Panc1 (cell line): ENCODE data around the gene MAMSTR. TPM values are rescaled to one million over a fixed set of nuclear protein-coding genes. Genes with fewer than 3 reads are reported as not detected.
A peak's percentile ranks its signal among the peaks of the same experiment; 100 is the strongest.
"Not testable (repeated sequence)": the region's sequence is repeated elsewhere in the genome, so short reads cannot be mapped to it uniquely, and the experiment has no call there.

Experiments used
- ATAC-seq: fragments of 200-7000 bp; cut with Tn5 transposase; 2 replicates; pipeline ENCODE4 v1.9.1; 2020; ENCODE audit warnings: mild to moderate bottlenecking, moderate library complexity
- BruUV-seq: library from RNA; stranded (reverse); fragments of 400-500 nt; replicated peaks from 2 replicates; lab custom pipeline; 2021; lab: Mats Ljungman, UMichigan
- CTCF ChIA-PET: fragments of 300-600 bp; sonication (Branson Sonifier 250); formaldehyde crosslinking; loops from one replicate; lab custom pipeline; 2022; ENCODE audit warnings: antibody characterized with exemption; lab: Charles Lee
- POLR2A ChIA-PET: fragments of 300-600 bp; sonication (Branson Sonifier 250); formaldehyde crosslinking; loops from one replicate; lab custom pipeline; 2022; ENCODE audit warnings: antibody characterized with exemption; lab: Charles Lee
- DNase-seq: peaks from one replicate; pipeline ENCODE4 v3.0.0-alpha.2; 2010; ENCODE audit warnings: low read depth, low spot score
- H3K27ac ChIP-seq: 2 replicates; pipeline ENCODE4 v1.5.1; 2011; ENCODE audit warnings: mild to moderate bottlenecking, low read length, inconsistent platforms
- H3K27me3 ChIP-seq: fragments of 200-500 bp; sonication (Bioruptor generic); 2 replicates; pipeline ENCODE4 v1.6.0; 2014; ENCODE audit warnings: low read length, inconsistent platforms; ENCODE audit not compliant: control insufficient read depth, insufficient read depth
- H3K36me3 ChIP-seq: fragments of 200-500 bp; sonication (Bioruptor generic); 2 replicates; pipeline ENCODE4 v1.5.1; 2014; ENCODE audit warnings: inconsistent platforms, mild to moderate bottlenecking, low read length, moderate library complexity; ENCODE audit not compliant: control insufficient read depth, insufficient read depth
- H3K4me1 ChIP-seq: 2 replicates; pipeline ENCODE4 v1.5.1; 2011; ENCODE audit warnings: inconsistent platforms, mild to moderate bottlenecking, low read length, moderate library complexity; ENCODE audit not compliant: control insufficient read depth, insufficient read depth
- H3K4me3 ChIP-seq, 2 experiments: 2 replicates each; pipeline ENCODE4 v1.5.1; 2011 to 2012; ENCODE audit warnings: low read depth in 2 of 2, low read length in 2 of 2, mild to moderate bottlenecking in 2 of 2, inconsistent platforms in 1 of 2, moderate library complexity in 1 of 2
- H3K9me3 ChIP-seq: fragments of 200-500 bp; sonication (Bioruptor generic); 2 replicates; pipeline ENCODE4 v1.5.1; 2014; ENCODE audit warnings: low read depth, mild to moderate bottlenecking, inconsistent platforms, low read length, moderate library complexity; ENCODE audit not compliant: control insufficient read depth, insufficient read depth
- POLR2AphosphoS5 ChIP-seq: IDR thresholded peaks from 2 replicates; pipeline ENCODE4 v1.6.1; 2012; ENCODE audit warnings: mild to moderate bottlenecking, low read depth, low read length, moderate library complexity
- SIN3A ChIP-seq: IDR thresholded peaks from 2 replicates; pipeline ENCODE4 v1.6.1; 2012; ENCODE audit warnings: low read depth, mild to moderate bottlenecking, low read length, moderate library complexity, borderline replicate concordance; ENCODE audit not compliant: insufficient read depth
- TCF7L2 ChIP-seq: IDR thresholded peaks from 2 replicates; pipeline ENCODE4 v1.6.1; 2011; ENCODE audit warnings: mild to moderate bottlenecking, low read depth, low read length, inconsistent platforms
- in situ Hi-C: cut with HindIII; loops from 2 replicates; pipeline ENCODE4 v1.10.0; 2016; ENCODE audit warnings: low sequenced_read_pairs, low pct_unique_long_range_greater_than_20kb
- intact Hi-C: fragments of 100-400 bp; cut with micrococcal nuclease; formaldehyde crosslinking; loops from one replicate; pipeline ENCODE4 v1.10.0; 2022; ENCODE audit not compliant: unreplicated experiment
- total RNA-seq: library from RNA; stranded (reverse); gene quantifications from one replicate; pipeline ENCODE4 v1.2.1, GENCODE V29; 2021; ENCODE audit not compliant: unreplicated experiment
- TF ChIP-seq, protein P1 (sequence below): fragments of 450-650 bp; IDR thresholded peaks from 2 replicates; pipeline ENCODE4 v1.5.1; 2017; ENCODE audit warnings: mild to moderate bottlenecking
- TF ChIP-seq, protein P2 (sequence below), 2 experiments: IDR thresholded peaks; 2 replicates each; pipeline ENCODE4 v1.6.1; 2011 to 2012; ENCODE audit warnings: low read depth in 2 of 2, control low read depth in 1 of 2, low read length in 1 of 2, mild to moderate bottlenecking in 1 of 2, moderate library complexity in 1 of 2; ENCODE audit not compliant: insufficient read depth in 1 of 2

MAMSTR gene
- total RNA-seq, 1 experiment from 2014 or later = 3.3 TPM

DNA sequence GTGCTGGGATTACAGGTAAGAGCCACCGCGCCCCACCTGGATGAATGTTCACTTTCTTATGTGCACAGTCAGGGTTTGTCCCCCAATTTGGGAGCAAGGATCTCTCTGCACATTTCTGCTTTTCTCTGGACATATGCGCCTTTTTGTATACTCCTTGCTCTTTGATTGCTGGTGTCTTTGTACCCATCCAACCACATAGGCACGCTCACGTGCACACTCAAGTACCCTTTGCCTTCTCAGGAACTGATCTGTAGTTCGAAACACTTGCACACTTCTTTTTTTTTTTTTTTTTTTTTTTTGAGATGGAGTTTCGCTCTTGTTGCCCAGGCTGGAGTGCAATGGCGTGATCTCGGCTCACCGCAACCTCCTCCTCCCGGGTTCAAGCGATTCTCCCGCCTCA is 1.4 kb downstream of the MAMSTR start:
- H3K27ac ChIP-seq, POLR2A ChIA-PET, H3K27me3 ChIP-seq, in situ Hi-C loops, ATAC-seq, H3K36me3 ChIP-seq, H3K9me3 ChIP-seq, DNase-seq, BruUV-seq, intact Hi-C loops, H3K4me3 ChIP-seq, H3K4me1 ChIP-seq, CTCF ChIA-PET: not testable (repeated sequence)

DNA sequence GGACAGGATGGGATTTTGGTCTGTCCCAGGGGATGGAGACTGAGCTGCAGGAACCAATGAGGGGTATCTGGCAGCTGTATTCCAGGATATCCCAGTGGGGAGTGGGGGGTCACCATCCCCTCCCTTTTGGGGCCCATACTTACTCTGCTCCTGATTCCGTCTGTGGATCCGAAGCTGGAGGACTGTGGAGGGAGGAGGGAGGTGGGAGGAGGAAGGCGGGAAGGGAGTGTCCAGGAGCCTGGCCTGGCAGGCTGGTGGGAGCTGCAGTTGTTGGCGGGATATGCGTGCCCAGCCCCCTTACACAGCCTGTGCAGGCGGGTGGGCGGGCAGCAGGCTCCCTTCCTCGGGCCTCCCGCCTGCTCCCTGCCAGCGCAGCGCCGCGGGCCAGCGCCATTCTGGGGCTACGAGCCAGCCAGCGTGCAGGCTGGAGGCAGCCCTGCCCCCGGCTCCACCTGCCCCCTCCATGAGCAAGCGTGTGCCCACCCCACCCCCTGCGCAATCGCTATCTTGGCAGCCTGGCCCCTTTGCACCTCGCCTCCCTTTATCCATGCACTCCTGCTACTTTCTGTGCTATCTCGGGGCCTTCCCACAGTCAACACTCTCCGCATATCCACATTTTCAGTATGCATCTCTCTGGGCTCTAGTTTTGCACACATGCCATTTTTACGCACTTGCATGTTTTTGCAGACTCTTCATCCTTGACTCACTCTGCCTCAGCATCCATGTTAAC is 2.8 kb downstream of the MAMSTR start:
- in situ Hi-C loops = no loop called here
- POLR2A ChIA-PET = interaction anchor here (0.7 kb wide), 1 partner anchor 10 kb away, joined by 6 read pairs; no protein-coding TSS in a partner anchor
- no TSS peak for BruUV-seq
- H3K36me3 ChIP-seq = no peaks in the 10 kb centered on the region; the same call in 1 of the 2 replicates
- no peaks in the 10 kb centered on the region for H3K9me3 ChIP-seq
- no peak; the same call in 1 of the 2 replicates for TF ChIP-seq POLR2AphosphoS5
- TF ChIP-seq TCF7L2 = no peak
- TF ChIP-seq, protein P1, sequence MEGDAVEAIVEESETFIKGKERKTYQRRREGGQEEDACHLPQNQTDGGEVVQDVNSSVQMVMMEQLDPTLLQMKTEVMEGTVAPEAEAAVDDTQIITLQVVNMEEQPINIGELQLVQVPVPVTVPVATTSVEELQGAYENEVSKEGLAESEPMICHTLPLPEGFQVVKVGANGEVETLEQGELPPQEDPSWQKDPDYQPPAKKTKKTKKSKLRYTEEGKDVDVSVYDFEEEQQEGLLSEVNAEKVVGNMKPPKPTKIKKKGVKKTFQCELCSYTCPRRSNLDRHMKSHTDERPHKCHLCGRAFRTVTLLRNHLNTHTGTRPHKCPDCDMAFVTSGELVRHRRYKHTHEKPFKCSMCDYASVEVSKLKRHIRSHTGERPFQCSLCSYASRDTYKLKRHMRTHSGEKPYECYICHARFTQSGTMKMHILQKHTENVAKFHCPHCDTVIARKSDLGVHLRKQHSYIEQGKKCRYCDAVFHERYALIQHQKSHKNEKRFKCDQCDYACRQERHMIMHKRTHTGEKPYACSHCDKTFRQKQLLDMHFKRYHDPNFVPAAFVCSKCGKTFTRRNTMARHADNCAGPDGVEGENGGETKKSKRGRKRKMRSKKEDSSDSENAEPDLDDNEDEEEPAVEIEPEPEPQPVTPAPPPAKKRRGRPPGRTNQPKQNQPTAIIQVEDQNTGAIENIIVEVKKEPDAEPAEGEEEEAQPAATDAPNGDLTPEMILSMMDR = no peak
- TF ChIP-seq, protein P2, sequence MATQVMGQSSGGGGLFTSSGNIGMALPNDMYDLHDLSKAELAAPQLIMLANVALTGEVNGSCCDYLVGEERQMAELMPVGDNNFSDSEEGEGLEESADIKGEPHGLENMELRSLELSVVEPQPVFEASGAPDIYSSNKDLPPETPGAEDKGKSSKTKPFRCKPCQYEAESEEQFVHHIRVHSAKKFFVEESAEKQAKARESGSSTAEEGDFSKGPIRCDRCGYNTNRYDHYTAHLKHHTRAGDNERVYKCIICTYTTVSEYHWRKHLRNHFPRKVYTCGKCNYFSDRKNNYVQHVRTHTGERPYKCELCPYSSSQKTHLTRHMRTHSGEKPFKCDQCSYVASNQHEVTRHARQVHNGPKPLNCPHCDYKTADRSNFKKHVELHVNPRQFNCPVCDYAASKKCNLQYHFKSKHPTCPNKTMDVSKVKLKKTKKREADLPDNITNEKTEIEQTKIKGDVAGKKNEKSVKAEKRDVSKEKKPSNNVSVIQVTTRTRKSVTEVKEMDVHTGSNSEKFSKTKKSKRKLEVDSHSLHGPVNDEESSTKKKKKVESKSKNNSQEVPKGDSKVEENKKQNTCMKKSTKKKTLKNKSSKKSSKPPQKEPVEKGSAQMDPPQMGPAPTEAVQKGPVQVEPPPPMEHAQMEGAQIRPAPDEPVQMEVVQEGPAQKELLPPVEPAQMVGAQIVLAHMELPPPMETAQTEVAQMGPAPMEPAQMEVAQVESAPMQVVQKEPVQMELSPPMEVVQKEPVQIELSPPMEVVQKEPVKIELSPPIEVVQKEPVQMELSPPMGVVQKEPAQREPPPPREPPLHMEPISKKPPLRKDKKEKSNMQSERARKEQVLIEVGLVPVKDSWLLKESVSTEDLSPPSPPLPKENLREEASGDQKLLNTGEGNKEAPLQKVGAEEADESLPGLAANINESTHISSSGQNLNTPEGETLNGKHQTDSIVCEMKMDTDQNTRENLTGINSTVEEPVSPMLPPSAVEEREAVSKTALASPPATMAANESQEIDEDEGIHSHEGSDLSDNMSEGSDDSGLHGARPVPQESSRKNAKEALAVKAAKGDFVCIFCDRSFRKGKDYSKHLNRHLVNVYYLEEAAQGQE (IDR thresholded peaks at IDR 0.05; ENCODE audit: insufficient read depth in 1 of 2, low read depth in 2 of 2, low read length in 1 of 2) = no peak
- no peak for TF ChIP-seq SIN3A
- DNase-seq = no peak
- intact Hi-C loops = no loop called here
- peak overlapping the region; percentile 46 to 66 for H3K4me3 ChIP-seq
- CTCF ChIA-PET = interaction anchor here (0.6 kb wide), 2 partner anchors 16 to 254 kb away, joined by 3 to 4 read pairs; no protein-coding TSS in a partner anchor
- no peaks in the 10 kb centered on the region; the same call in 1 of the 2 replicates for H3K4me1 ChIP-seq
- H3K27me3 ChIP-seq = no peaks in the 10 kb centered on the region
- ATAC-seq = no peak
- H3K27ac ChIP-seq = peak overlapping the region; percentile 71

DNA sequence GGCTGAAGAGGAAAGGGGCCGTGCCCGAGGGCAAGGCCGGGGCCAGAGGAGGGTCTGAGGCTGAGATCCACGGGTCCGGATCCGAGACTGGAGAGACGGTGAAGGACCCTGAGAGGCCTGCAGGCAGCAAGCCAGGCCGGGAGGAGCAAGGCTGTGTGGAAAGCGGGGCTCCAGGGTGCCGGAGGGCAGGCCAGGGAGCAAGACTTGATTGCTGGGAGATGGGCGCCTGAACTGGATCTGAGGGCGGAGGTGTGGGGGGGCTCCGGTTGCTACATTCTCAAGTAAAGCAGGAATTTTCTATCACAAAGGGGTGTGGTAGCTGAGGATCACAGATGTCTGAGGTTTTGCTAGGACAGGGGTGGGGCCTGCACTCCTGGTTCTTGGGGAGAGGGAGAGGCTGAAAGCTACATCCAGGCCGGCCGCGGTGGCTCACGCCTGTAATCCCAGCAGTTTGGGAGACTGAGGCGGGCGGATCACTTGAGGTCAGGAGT is 3.8 kb downstream of the MAMSTR start:
- POLR2A ChIA-PET = interaction anchor here (0.5 to 0.7 kb wide), 2 partner anchors 10 to 646 kb away, joined by 3 to 13 read pairs; no protein-coding TSS in a partner anchor
- intact Hi-C loops = no loop called here

More for the DNA sequence above, 3.8 kb downstream of the MAMSTR start:
- Histone ChIP-seq H3K4me1 (no peaks in the 10 kb centered on the region; the same call in 1 of the 2 replicates), H3K9me3 (no peaks in the 10 kb centered on the region), H3K36me3 (no peaks in the 10 kb centered on the region; the same call in 1 of the 2 replicates), H3K27me3 (no peaks in the 10 kb centered on the region), H3K4me3 (peak overlapping the region; percentile 61 to 66), H3K27ac (peak overlapping the region; percentile 91)
- ATAC-seq (no peak), DNase-seq (no peak)
- CTCF ChIA-PET = interaction anchor here (0.7 kb wide), 1 partner anchor 28 kb away, joined by 9 read pairs; no protein-coding TSS in a partner anchor
- in situ Hi-C loops = no loop called here
- BruUV-seq = no TSS peak
- TF ChIP-seq POLR2AphosphoS5 (no peak), TCF7L2 (no peak), SIN3A (no peak)
- TF ChIP-seq, protein P1 = no peak
- TF ChIP-seq, protein P2 (IDR thresholded peaks at IDR 0.05; ENCODE audit: insufficient read depth in 1 of 2, low read depth in 2 of 2, low read length in 1 of 2) = no peak
